Mesendoderm (in vitro differentiated cells): ENCODE results near the gene RAB5IF.

Source experiments
- DNase-seq: peaks from one replicate; pipeline ENCODE4 v3.0.0; 2013
- H2AK5ac ChIP-seq: 2 replicates; pipeline ENCODE4 v1.6.1; 2013; ENCODE audit warnings: low read length, inconsistent platforms
- H2BK120ac ChIP-seq: 2 replicates; pipeline ENCODE4 v1.6.1; 2013; ENCODE audit warnings: low read depth, mild to moderate bottlenecking, low read length, moderate library complexity, mixed read lengths
- H2BK15ac ChIP-seq: replicated peaks from 2 replicates; pipeline ENCODE4 v1.6.1; 2013; ENCODE audit warnings: low read depth, mild to moderate bottlenecking, moderate library complexity
- H2BK5ac ChIP-seq: 2 replicates; pipeline ENCODE4 v1.6.1; 2013; ENCODE audit warnings: low read length, inconsistent platforms
- H3K18ac ChIP-seq: 2 replicates; pipeline ENCODE4 v1.6.1; 2013; ENCODE audit warnings: mild to moderate bottlenecking, low read length, mixed read lengths
- H3K23ac ChIP-seq: one replicate; pipeline ENCODE4 v1.6.1; 2013; ENCODE audit warnings: low read length
- H3K27ac ChIP-seq: 2 replicates; pipeline ENCODE4 v1.5.1; 2013; ENCODE audit warnings: low read depth, mild to moderate bottlenecking, inconsistent platforms, low read length, moderate library complexity
- H3K27me3 ChIP-seq: 2 replicates; pipeline ENCODE4 v1.6.1; 2013; ENCODE audit warnings: low read length, control low read depth, mild to moderate bottlenecking, inconsistent platforms; ENCODE audit not compliant: insufficient read depth, poor library complexity
- H3K36me3 ChIP-seq: 2 replicates; pipeline ENCODE4 v1.6.1; 2013; ENCODE audit warnings: low read length, inconsistent platforms; ENCODE audit not compliant: control insufficient read depth, insufficient read depth
- H3K4ac ChIP-seq: one replicate; pipeline ENCODE4 v1.6.1; 2013; ENCODE audit warnings: low read depth, mild to moderate bottlenecking, low read length, moderate library complexity
- H3K4me1 ChIP-seq: 2 replicates; pipeline ENCODE4 v1.6.1; 2013; ENCODE audit warnings: low read depth, low read length, inconsistent platforms; ENCODE audit not compliant: control insufficient read depth
- H3K4me2 ChIP-seq: 2 replicates; pipeline ENCODE4 v1.6.1; 2013; ENCODE audit warnings: low read length
- H3K4me3 ChIP-seq: 2 replicates; pipeline ENCODE4 v1.5.1; 2013; ENCODE audit warnings: mild to moderate bottlenecking, low read length
- H3K56ac ChIP-seq: one replicate; pipeline ENCODE4 v1.6.1; 2013; ENCODE audit warnings: low read length
- H3K79me1 ChIP-seq: 2 replicates; pipeline ENCODE4 v1.6.1; 2013; ENCODE audit warnings: low read length, inconsistent platforms
- H3K79me2 ChIP-seq: 2 replicates; pipeline ENCODE4 v1.6.1; 2013; ENCODE audit warnings: mild to moderate bottlenecking, low read length; ENCODE audit not compliant: control insufficient read depth, insufficient read depth
- H3K9ac ChIP-seq: 2 replicates; pipeline ENCODE4 v1.6.1; 2013; ENCODE audit warnings: low read length, inconsistent platforms
- H4K5ac ChIP-seq: one replicate; pipeline ENCODE4 v1.6.1; 2013; ENCODE audit warnings: low read length
- H4K8ac ChIP-seq: one replicate; pipeline ENCODE4 v1.6.1; 2013; ENCODE audit warnings: low read depth, mild to moderate bottlenecking, control low read depth, low read length, moderate library complexity
- WGBS: extraction: QIAGEN DNeasy Blood & Tissue Kit; methylation state at CpG from one replicate; pipeline ENCODE4 v1.1.7; 2013; ENCODE audit warnings: low lambda C conversion rate, missing lambda C conversion rate; ENCODE audit not compliant: insufficient coverage; ENCODE audit errors: extremely low coverage; 5-methylcytosine and 5-hydroxymethylcytosine counted together

The RAB5IF gene

GRCh38 chr20:36565520-36565919 is 40.1 kb upstream of the RAB5IF start:
- no peaks in the 10 kb centered on the region for H3K36me3 ChIP-seq
- no peak overlapping the region for H3K4ac ChIP-seq
- no peak overlapping the region for H3K4me2 ChIP-seq
- no peak overlapping the region for H2BK15ac ChIP-seq
- no peaks in the 10 kb centered on the region for H3K79me2 ChIP-seq
- DNase-seq, result no peak
- H3K18ac ChIP-seq, result no peak overlapping the region
- H3K23ac ChIP-seq, result no peak overlapping the region
- no CpG with 5 or more reads among the region's 3 CpGs for WGBS
- H3K56ac ChIP-seq, result no peak overlapping the region
- no peaks in the 10 kb centered on the region for H3K27me3 ChIP-seq
- H4K8ac ChIP-seq, result no peak overlapping the region
- peaks cover 6% of the 10 kb centered on the region for H3K4me1 ChIP-seq
- no peak overlapping the region for H2BK120ac ChIP-seq
- H3K9ac ChIP-seq, result no peak overlapping the region
- H3K79me1 ChIP-seq, result no peaks in the 10 kb centered on the region
- H4K5ac ChIP-seq, result no peak overlapping the region
- no peak overlapping the region for H2AK5ac ChIP-seq
- no peak overlapping the region for H3K4me3 ChIP-seq
- H3K27ac ChIP-seq, result no peak overlapping the region
- no peak overlapping the region for H2BK5ac ChIP-seq

- Histone ChIP-seq H3K18ac (peak overlapping the region; percentile 61), H2AK5ac (no peak overlapping the region), H3K56ac (peak overlapping the region; percentile 34), H3K4me2 (no peak overlapping the region), H3K79me2 (peaks cover 6% of the 10 kb centered on the region), H3K4ac (no peak overlapping the region), H3K23ac (no peak overlapping the region), H4K5ac (no peak overlapping the region), H3K36me3 (no peaks in the 10 kb centered on the region), H2BK5ac (no peak overlapping the region), H4K8ac (no peak overlapping the region), H2BK120ac (no peak overlapping the region), H3K4me3 (no peak overlapping the region), H3K79me1 (no peaks in the 10 kb centered on the region), H3K9ac (no peak overlapping the region), H3K27me3 (no peaks in the 10 kb centered on the region), H3K27ac (no peak overlapping the region), H2BK15ac (no peak overlapping the region), H3K4me1 (peaks cover 7% of the 10 kb centered on the region)
- WGBS, result no CpG with 5 or more reads among the region's 7 CpGs
- DNase-seq, result peak; percentile 78
Measured at GRCh38 chr20:36569847-36570429, 35.6 kb upstream of the RAB5IF start.

- Histone ChIP-seq H3K79me1 (no peaks in the 10 kb centered on the region), H3K36me3 (no peaks in the 10 kb centered on the region), H3K79me2 (peaks cover 23% of the 10 kb centered on the region), H4K8ac (peak overlapping the region; percentile 7), H3K27me3 (no peaks in the 10 kb centered on the region), H3K4ac (peak overlapping the region; percentile 98), H3K23ac (no peak overlapping the region), H2AK5ac (peak overlapping the region; percentile 33), H3K9ac (peak overlapping the region; percentile 92), H2BK15ac (peak overlapping the region; percentile 80), H3K4me1 (peaks cover 7% of the 10 kb centered on the region), H3K4me2 (peak overlapping the region; percentile 79), H4K5ac (no peak overlapping the region), H3K27ac (peak overlapping the region; percentile 95), H3K4me3 (no peak overlapping the region), H3K18ac (peak overlapping the region; percentile 98), H2BK5ac (peak overlapping the region; percentile 94), H2BK120ac (peak overlapping the region; percentile 79), H3K56ac (peak overlapping the region; percentile 96)
- peak; percentile 93 for DNase-seq
- no CpG with 5 or more reads among the region's 17 CpGs for WGBS
Measured at GRCh38 chr20:36571564-36572504, 33.7 kb upstream of the RAB5IF start.

- Histone ChIP-seq H3K27ac (peak overlapping the region; percentile 95), H3K36me3 (no peaks in the 10 kb centered on the region), H3K4me1 (peaks cover 7% of the 10 kb centered on the region), H3K9ac (peak overlapping the region; percentile 92), H3K18ac (peak overlapping the region; percentile 98), H2BK5ac (peak overlapping the region; percentile 94), H3K4me3 (peak overlapping the region; percentile 65), H3K27me3 (no peaks in the 10 kb centered on the region), H3K4ac (peak overlapping the region; percentile 98), H3K4me2 (peak overlapping the region; percentile 79), H4K5ac (peak overlapping the region; percentile 59), H3K79me1 (peaks cover under 1% of the 10 kb centered on the region), H2BK120ac (peak overlapping the region; percentile 79), H3K79me2 (peaks cover 28% of the 10 kb centered on the region), H3K23ac (peak overlapping the region; percentile 15), H3K56ac (peak overlapping the region; percentile 96), H2BK15ac (peak overlapping the region; percentile 80), H2AK5ac (peak overlapping the region; percentile 78), H4K8ac (peak overlapping the region; percentile 95)
- DNase-seq, result peak; percentile 80
- WGBS, result no CpG with 5 or more reads among the region's 20 CpGs
Measured at GRCh38 chr20:36572701-36573102, 32.9 kb upstream of the RAB5IF start.

GRCh38 chr20:36573103-36573797 is 32.3 kb upstream of the RAB5IF start, which contains the start of gene TGIF2:
Gene TGIF2, plus strand, starts transcription at chr20:36573597. Its CDS starts 5,178 bp downstream, at chr20:36578775.
- Histone ChIP-seq H3K4ac (peak within 1 kb of the TSS; percentile 98), H3K4me2 (peak within 1 kb of the TSS; percentile 97), H2BK5ac (peak within 1 kb of the TSS; percentile 94), H3K4me3 (peak within 1 kb of the TSS; percentile 82), H3K36me3 (no peaks in the 10 kb centered on the region), H3K79me2 (peaks cover 33% of the 10 kb centered on the region), H2BK120ac (peak within 1 kb of the TSS; percentile 79), H4K8ac (peak within 1 kb of the TSS; percentile 95), H3K9ac (peak within 1 kb of the TSS; percentile 92), H3K18ac (peak within 1 kb of the TSS; percentile 99), H3K4me1 (peaks cover 7% of the 10 kb centered on the region), H3K23ac (peak within 1 kb of the TSS; percentile 66), H2AK5ac (peak within 1 kb of the TSS; percentile 78), H3K56ac (peak within 1 kb of the TSS; percentile 96), H3K27me3 (no peaks in the 10 kb centered on the region), H3K79me1 (peaks cover 4% of the 10 kb centered on the region), H4K5ac (peak within 1 kb of the TSS; percentile 59), H3K27ac (peak within 1 kb of the TSS; percentile 95), H2BK15ac (peak within 1 kb of the TSS; percentile 80)
- peak; percentile 97 for DNase-seq
- WGBS, result no CpG with 5 or more reads among the region's 80 CpGs
